Measurements from ENCODE around the gene MSRB3.

MSRB3 gene

DNA sequence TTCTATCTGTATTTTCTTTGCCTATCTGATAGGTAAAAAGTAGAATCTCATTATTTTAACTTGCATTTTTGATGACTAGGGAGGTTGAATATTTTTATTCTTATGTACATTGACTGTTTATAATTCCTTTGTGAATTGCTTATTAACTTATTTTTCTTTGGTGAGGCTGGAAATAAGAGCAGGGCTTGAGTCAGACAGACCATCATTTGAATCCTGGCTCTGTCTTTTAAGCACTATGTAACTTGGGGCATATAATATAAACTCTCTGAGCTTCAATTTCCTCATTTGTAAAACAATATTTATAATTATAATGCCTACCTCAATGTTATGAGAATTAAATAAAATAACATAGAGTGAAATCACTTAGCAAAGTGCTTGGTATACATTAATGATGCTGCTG, 108.9 kb downstream of the MSRB3 start:
- DNase-seq (ENCODE audit: low read depth in 2 of 3, low spot score in 1 of 3): no peak

DNA sequence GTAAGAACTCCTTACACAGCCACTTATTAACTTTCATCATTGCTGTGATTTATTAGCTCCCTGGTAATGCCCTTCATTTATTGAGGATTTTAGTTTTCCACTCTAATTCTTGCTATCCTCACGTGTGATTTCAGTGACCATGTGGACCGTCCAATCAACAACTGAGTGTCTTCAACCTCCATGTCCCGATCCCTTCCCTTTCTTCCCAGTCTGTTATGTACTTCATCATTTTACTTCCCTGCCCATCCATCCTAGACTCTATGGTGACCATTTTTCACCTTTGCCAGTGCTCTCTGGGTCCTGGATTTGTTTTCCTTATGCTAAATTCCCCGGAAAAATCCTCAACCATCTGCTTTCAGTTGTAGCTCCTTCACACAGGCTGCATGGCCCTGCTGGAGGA, 111.0 kb downstream of the MSRB3 start:
- DNase-seq (ENCODE audit: low read depth in 2 of 3, low spot score in 1 of 3): no peak

DNA sequence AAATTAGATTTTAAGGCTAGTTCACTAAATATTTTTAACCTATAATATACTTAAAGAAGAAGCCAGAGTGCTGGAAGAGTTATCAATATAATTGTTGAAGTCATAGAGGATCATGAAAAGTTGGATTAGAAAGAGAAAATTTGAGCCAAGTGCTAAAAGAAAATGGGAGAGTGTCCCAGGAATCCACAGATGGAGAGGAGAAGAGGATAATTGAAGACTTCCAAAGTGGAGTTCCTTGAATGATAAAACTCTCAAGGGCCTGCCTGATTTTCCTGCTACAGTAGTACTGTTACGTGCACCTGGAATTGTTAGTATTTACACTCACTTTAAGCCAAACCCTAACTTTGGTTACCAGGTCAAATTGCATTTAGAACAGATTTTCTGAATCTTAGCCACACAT, 113.2 kb downstream of the MSRB3 start:
- DNase-seq (ENCODE audit: low read depth in 2 of 3, low spot score in 1 of 3): no peak

DNA sequence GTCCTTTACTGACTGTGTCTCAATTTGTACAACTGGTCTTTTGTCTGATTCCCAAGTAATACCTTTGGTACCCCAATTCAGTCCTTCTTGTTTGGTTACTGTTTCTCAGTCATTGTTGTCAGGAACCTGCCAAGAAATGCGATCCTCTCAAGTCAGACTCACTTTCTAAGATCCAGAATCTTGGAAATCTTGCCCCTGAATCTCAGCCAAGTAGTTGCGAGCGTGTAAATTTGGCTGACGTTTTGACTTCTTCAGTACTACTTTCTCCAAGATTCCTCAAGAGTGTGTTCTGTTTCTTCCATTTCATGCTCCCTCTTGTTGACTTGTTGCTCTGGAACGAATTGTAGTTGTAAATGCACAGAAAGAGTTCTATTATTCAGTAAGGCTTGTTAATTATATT, 114.0 kb downstream of the MSRB3 start:
- no peak for DNase-seq (ENCODE audit: low read depth in 2 of 3, low spot score in 1 of 3)

DNA sequence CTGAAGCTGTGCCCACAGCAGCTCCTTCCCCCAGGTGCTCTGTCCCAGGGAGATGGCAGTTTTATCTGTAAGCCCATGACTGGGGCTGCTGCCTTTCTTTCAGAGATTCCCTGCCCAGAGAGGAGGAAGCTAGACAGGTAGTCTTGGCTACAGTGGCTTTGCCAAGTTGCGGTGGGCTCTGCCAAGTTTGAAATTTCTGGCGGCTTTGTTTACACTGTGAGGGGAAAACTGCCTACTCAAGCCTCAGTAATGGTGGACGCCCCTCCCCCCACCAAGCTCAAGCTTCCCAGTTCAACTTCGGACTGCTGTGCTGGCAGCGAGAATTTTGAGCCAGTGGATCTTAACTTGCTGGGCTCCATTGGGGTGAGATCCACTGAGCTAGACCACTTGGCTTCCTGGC, 124.7 kb downstream of the MSRB3 start:
- DNase-seq (ENCODE audit: low read depth in 2 of 3, low spot score in 1 of 3): no peak

DNA sequence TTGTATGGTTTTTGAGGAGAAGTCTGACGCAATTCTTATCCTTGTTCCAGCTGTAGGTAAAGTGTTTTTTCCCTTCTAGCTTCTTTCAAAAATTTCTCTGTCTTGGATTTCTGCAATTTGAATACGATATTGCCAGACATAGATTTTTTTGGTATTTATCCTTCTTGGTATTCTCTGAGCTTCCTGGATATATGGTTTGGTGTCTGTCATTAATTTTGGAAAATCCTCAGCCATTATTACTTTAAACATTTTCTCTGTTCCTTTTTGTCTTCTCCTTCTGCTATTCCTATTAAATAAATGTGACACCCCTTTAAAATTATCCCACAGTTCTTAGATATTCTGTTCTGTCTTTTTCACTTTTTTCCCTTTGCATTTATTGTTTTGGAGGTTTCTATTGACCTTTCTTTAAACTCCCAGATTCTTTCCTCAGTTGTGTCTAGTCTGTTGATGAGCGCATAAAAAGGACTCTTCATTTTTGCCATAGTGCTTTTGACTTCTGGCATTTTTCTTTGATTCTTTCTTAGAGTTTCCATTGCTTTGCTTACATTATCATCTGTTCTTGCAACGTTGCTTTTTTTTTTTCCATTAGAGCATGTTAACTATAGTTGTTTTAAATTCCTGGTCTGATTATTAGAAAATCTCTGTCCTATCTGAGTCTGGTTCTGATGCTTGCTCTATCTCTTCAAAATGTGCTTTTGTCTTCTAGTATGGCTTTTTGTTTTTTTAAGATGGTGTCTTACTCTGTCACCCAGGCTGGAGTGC, 129.1 kb downstream of the MSRB3 start:
- no peak for DNase-seq (ENCODE audit: low read depth in 2 of 3, low spot score in 1 of 3)

DNA sequence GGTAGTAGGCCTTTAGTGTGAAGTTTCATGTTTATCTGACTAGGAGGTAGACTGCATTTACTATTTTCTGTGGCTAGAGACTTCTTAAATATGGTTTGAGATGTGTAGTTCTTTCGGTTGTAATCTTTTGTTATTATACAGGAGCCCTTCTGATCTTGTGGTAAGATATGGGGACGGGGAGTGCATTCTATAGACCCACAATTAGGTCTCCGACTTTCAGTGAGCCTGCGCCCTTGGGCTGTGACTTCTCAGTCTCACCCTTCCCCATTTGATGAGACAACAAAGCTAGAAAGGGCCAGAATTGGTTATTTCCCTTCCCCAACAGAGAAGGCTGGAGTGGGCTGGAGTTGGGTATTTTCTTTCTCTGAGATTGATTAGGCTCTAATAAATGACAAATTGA, 130.0 kb downstream of the MSRB3 start:
- no peak for DNase-seq (ENCODE audit: low read depth in 2 of 3, low spot score in 1 of 3)

DNA sequence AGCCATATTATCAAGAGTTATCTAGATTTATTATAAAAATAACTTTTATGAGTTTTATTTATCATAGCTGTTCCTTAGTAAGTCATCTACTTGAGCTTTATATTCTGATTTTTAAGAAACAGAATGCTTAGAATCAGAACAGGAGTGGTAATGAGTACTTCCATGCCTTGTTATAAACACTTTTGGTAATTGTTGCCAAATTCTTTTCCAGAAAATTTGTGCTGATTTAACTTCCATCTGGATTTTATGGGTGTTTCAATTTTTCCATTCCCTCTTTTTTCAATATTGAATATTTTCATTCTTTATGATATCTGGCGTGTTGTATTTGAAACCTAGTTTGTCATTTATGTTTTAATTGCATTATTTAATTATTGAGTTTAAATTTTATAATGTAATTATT, 131.2 kb downstream of the MSRB3 start:
- DNase-seq (ENCODE audit: low read depth in 2 of 3, low spot score in 1 of 3): no peak

DNA sequence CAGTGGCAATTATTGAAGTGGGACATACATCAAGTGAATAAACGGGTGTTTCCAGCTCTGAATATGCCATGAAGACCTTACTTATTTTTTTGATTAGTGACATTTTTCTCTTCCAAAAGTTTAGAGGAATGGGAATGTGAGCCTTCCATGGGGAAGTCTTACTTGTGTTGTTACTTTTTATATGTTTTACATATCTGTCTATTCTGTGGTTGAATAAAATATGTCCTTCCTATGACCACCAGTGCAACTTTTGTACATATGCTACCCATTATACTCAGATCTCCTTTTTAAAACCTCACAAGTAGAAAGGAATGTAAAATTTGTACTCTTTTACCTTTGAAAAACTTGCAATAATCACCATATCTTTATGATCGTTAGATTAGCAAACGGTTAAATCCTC, 132.7 kb downstream of the MSRB3 start:
- no peak for DNase-seq (ENCODE audit: low read depth in 2 of 3, low spot score in 1 of 3)

DNA sequence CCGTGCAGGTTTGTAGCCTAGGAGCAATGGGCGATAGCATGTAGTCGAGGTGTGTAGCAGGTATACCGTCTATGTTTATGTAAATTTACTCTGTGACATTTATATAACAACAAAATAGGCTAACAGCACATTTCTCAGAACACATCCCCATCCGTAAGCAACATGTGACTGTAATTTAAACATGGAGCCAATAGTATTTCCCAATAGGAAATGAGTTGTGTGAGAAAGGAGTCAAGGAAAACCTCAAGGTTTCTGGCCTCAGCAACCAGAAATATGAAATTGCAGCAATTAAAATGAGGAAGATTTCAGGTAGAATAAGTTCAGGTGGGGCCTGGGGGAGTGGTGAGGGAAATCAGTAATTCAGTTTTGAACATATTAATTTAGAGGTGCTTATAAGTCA, 136.0 kb downstream of the MSRB3 start:
- no peak for DNase-seq (ENCODE audit: low read depth in 2 of 3, low spot score in 1 of 3)

DNA sequence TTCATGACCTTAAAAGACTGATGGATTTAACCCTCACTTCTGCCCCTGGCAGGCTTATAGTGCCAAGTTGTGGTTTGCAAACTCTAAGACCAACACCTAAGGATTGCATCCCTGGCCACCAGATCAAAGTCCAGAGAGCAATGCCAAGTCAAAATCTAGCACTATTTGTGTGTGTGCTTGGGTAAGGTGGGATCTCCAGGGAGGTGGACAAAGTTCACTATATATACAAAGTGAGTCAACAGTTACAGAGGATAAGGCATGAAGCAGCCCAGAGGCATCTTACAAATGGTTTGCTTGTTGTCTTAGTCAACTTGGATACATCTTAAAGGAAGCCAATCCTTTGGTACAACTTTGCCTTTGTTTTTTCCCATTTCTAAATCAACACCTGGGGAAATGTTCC, 137.3 kb downstream of the MSRB3 start:
- no peak for DNase-seq (ENCODE audit: low read depth in 2 of 3, low spot score in 1 of 3)

DNA sequence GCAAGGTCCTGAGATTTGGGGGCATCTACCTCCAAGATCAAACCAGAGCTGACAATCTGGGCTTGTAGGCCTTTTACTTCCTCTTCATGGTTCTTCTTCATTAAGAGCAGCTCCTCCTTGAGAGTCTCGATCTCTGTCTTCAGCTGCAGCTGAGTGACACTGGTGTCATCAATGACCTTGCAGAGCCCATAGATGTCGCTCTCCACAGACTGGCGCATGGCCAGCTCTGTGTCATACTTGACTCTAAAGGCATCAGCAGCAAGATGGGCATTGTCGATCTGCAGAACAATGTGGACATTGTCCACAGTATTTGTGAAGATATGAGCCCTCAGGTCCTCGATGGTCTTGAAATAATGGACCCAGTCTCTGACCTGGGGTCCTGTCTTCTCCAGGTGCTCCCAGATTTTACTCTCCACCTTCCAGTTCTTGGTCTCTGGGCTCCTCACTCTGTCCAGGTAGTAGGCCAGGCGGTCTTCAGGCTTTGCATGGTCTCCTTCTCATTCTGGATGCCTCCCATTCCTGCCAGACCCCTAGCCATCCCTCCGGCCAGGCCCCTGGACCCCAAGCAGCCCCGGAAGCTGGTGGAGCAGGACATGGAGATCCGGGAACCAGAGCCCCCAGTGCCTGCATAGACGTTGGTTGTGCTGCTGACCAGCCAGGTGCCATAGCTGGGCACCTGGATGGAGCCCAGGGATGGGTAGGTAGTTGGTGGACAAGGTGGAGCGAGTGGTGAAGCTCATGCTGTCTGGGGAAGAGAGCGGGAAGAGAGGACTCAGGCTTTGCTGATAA, 141.0 kb downstream of the MSRB3 start:
- DNase-seq (ENCODE audit: low read depth in 2 of 3, low spot score in 1 of 3): no peak

DNA sequence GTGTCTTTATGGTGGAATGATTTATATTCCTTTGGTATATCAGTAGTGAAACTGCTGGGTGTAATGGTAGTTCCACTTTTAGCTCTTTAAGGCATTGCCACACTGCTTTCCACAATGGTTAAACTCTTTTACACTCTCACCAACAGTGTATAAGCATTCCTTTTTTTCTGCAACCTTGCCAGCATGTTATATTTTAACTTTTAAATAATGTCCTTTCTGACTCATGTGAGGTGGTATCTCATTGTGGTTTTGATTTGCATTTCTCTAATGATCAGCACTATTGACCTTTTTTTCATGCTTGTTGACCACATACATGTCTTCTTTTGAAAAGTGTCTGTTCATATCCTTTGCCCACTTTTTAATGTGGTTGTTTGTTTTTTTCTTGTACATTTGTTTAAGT, 142.5 kb downstream of the MSRB3 start:
- no peak for DNase-seq (ENCODE audit: low read depth in 2 of 3, low spot score in 1 of 3)

DNA sequence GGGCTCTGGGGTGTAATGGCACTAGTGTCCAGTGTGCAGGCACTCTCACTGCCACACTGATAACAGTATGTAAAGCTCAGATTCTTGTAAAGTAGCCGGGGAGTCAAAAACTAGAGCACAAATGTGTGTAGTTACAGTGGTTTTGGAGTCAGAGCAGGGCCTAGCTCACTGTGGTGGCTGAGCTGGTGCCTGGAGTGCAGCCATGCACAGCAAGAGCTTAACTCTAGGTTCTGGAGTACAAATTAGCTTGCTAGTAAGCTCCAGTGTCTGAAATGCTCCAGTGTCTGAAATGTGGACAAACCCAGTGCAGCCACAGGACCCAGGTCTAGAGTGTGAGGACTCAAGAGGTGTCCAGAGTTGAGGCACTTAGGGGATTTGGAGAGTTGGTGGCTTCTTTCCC, 149.2 kb downstream of the MSRB3 start:
- DNase-seq (ENCODE audit: low read depth in 2 of 3, low spot score in 1 of 3): no peak

DNA sequence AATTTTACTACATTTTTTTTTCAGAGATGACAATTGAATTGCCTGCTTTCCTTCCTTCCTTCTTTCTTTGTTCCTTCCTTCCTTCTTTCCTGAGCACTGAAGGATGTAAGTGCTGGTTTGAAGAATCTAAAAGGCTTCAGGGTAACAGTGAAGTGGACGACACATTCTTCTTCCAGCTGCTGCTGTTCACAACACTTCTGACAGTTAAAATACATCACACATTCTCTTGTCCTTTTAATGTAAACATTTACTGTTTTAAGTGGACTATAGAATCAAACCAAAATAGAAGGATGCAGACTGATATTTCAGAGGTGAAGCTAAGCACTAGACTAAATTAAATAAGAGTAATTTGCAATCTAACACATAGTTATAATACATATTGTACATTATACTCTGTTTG, 151.5 kb downstream of the MSRB3 start:
- no peak for DNase-seq (ENCODE audit: low read depth in 2 of 3, low spot score in 1 of 3)

DNA sequence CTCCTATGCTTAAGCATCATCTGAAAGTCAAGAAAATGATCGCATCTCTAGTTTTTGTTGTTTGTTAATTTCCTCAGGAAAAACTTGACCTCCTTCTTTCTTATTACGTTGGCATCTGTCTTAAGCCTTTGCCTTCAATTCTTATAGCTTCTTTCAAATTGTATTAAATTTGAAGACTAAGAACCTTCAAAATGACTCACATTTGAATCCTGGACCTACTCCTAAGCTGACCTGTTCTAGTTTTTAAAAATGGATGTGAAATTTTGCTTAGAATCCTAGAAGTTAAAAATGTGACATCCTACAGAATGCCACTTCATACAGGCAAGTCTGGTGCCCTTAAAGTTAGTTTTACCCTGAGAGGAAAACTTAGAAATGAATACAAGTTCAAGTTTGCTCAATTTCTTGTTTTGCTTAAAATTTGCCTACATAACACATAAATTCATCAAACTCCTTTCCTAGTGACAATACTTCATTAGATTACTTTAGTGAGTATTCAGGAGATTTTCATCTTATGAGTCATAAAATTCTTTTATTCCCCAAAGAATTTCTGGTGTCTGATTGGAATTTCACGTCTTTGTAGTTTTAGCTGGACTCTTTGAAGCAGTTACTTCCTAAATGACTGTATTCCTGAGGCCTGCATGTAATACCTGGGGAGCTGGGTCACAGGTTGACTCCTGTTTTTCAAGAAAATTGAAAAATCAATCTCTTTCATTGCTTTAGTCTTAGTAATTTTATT, 152.3 kb downstream of the MSRB3 start:
- no peak for DNase-seq (ENCODE audit: low read depth in 2 of 3, low spot score in 1 of 3)

DNA sequence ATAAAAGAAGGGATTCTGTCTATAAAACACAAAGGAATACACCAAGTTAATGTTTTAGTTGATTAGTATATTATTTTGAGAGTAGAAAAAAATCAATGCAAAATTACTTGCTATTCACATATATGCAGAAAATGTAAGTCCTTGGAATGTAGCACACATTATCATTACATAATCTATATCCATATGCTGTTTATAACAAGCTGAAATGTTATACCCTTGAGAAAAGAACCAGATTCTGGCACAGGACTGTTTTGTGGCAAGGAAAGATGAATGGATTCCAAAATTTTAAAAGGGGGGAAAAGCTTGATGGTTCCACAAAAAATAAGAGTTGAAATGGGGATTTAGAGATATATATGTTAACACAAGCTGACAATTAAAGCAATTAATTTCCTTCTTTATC, 153.6 kb downstream of the MSRB3 start:
- DNase-seq (ENCODE audit: low read depth in 2 of 3, low spot score in 1 of 3): no peak

DNA sequence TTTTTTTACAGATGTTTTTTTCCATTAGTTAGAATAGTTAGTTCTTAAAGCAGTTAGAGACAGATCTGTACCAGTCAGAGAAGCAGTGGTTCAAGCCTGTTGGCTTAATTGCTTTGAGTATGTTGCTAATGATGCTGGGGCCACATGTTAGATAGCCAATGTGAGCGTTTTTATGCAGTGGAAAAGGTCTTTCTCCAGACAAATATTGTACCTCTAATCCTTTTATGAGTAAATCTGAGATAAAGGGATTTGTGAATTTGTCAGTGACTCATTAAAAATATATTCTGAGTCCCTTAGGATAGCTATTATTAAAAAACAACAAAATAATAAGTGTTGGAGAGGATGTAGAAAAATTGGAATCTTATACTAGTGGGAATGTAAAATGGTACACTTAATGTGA, 154.2 kb downstream of the MSRB3 start:
- no peak for DNase-seq (ENCODE audit: low read depth in 2 of 3, low spot score in 1 of 3)

DNA sequence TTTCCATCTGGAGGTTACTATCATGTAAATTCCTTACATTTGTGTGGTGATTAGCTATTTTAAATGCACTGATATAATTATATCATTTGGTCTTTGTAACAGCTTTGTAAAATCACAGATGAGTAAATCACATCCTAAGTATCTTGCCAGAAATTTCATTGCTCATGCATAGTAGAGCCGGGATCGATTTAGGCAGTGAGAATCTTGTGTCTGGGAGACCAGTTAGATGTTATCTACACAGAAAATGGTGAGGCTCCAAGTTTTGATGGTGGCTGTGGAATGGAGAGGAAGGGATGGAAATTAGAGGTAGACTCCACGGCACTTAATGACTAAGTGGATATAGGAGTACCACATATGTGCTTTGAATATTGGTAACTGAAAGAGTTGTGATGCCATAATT, 156.3 kb downstream of the MSRB3 start:
- no peak for DNase-seq (ENCODE audit: low read depth in 2 of 3, low spot score in 1 of 3)

DNA sequence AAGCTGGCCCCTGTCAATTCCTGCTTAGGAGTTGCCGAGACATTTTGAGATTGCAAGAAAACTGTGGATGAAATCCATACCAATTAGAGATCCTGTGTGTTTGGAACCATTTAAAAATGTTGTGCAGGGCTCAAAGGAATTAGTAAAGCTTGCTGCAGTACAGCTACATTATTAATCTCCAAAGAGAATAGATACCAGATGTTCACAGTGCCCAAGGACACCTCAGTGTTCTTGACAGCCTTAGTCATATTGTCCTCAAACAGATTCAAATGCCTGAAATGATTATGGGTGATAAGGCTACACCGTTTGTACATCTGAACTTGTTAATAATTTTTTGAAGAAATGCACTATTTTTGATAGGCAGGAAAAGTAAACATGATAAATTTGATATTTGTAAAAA, 164.6 kb downstream of the MSRB3 start:
- DNase-seq (ENCODE audit: low read depth in 2 of 3, low spot score in 1 of 3): no peak

DNA sequence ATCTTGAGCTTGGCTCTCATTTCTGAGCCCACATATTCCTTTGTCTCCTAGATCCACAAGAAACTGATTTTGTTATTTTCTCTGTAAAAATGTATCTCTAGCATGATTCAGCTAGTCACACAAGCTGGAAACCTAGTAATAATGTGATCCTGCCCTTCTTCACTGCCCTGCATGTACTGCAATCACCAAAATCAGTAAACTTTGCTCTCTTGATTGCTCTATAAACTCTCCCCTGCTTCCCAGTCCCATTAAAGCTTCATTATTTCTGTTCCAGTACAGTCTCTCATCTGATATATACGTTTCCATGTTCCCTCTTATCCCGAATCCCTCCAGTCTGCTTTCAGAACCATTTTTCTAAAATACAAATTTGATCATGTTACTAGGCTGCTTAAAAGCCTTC, 166.5 kb downstream of the MSRB3 start:
- DNase-seq (ENCODE audit: low read depth in 2 of 3, low spot score in 1 of 3): no peak

DNA sequence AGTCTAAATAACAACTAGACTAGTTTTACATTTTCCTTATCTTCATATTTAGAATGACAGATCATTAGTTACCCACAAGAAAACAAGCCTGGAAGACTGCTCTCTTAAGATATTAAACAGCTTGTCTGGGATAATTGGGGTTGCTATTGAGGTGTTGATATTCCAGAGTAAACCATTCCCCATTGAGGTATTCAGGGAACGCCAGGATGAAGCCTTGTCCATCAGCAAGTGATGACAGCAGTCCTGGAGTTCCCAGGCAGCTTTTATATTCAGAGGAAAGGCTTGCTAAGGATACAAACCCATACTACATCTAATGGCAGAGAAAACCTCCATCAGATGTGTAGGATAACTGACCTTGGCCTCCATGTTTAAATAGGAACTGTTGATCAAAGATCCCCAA, 168.4 kb downstream of the MSRB3 start:
- DNase-seq (ENCODE audit: low read depth in 2 of 3, low spot score in 1 of 3): no peak
